Retinal pigment epithelial cell (primary cell): ENCODE measurements around the gene KIAA2012.

Experiments used
- DNase-seq: peaks from one replicate; pipeline ENCODE4 v3.0.0-alpha.2; 2010; ENCODE audit warnings: low read depth
- H3K4me3 ChIP-seq: 2 replicates; pipeline ENCODE4 v1.5.1; 2011; ENCODE audit warnings: mild to moderate bottlenecking, low read length, control low read depth, moderate library complexity
- CTCF ChIP-seq: conservative IDR thresholded peaks from 2 replicates; pipeline ENCODE4 v1.5.1; 2011; ENCODE audit warnings: low read depth, low read length, control low read depth, inconsistent platforms

Gene KIAA2012

GRCh38 chr2:202114795-202115194 lies 41.7 kb downstream of the KIAA2012 start:
- H3K4me3 ChIP-seq: no peak overlapping the region
- no peak for TF ChIP-seq CTCF
- DNase-seq: no peak

GRCh38 chr2:202115479-202115971 lies 42.5 kb downstream of the KIAA2012 start:
- DNase-seq: no peak
- no peak for TF ChIP-seq CTCF
- H3K4me3 ChIP-seq: no peak overlapping the region

GRCh38 chr2:202116691-202117090 lies 43.6 kb downstream of the KIAA2012 start:
- H3K4me3 ChIP-seq: no peak overlapping the region
- no peak for DNase-seq
- TF ChIP-seq CTCF: no peak

GRCh38 chr2:202118168-202118567 lies 45.1 kb downstream of the KIAA2012 start:
- no peak for TF ChIP-seq CTCF
- H3K4me3 ChIP-seq: no peak overlapping the region
- DNase-seq: no peak

GRCh38 chr2:202120828-202121227 lies 47.8 kb downstream of the KIAA2012 start:
- no peak for DNase-seq
- no peak overlapping the region for H3K4me3 ChIP-seq
- no peak for TF ChIP-seq CTCF

GRCh38 chr2:202121532-202122162 lies 48.6 kb downstream of the KIAA2012 start:
- DNase-seq: no peak
- no peak for TF ChIP-seq CTCF
- H3K4me3 ChIP-seq: no peak overlapping the region

- DNase-seq: no peak
- TF ChIP-seq CTCF: no peak
- no peak overlapping the region for H3K4me3 ChIP-seq
These were observed 49.1 kb downstream of the KIAA2012 start for GRCh38 chr2:202122163-202122540.
